KOPT-K1 (cell line): ENCODE measurements around the gene HYAL2.

Experiments used
- H3K27ac ChIP-seq: fragments of 200-600 bp; sonication (generic); 2 replicates; pipeline ENCODE4 v1.5.1; 2016; ENCODE audit warnings: antibody characterized with exemption, mild to moderate bottlenecking, low read depth, low read length; ENCODE audit not compliant: poor library complexity, severe bottlenecking
- H3K36me3 ChIP-seq: fragments of 200-600 bp; sonication (generic); 2 replicates; pipeline ENCODE4 v1.5.1; 2017; ENCODE audit warnings: antibody characterized with exemption, mild to moderate bottlenecking, low read length, moderate library complexity; ENCODE audit not compliant: insufficient read depth
- H3K9me3 ChIP-seq: fragments of 200-600 bp; sonication (generic); 2 replicates; pipeline ENCODE4 v1.5.1; 2017; ENCODE audit warnings: antibody characterized with exemption, low read length, mild to moderate bottlenecking; ENCODE audit not compliant: insufficient read depth, poor library complexity, severe bottlenecking

The HYAL2 gene

DNA sequence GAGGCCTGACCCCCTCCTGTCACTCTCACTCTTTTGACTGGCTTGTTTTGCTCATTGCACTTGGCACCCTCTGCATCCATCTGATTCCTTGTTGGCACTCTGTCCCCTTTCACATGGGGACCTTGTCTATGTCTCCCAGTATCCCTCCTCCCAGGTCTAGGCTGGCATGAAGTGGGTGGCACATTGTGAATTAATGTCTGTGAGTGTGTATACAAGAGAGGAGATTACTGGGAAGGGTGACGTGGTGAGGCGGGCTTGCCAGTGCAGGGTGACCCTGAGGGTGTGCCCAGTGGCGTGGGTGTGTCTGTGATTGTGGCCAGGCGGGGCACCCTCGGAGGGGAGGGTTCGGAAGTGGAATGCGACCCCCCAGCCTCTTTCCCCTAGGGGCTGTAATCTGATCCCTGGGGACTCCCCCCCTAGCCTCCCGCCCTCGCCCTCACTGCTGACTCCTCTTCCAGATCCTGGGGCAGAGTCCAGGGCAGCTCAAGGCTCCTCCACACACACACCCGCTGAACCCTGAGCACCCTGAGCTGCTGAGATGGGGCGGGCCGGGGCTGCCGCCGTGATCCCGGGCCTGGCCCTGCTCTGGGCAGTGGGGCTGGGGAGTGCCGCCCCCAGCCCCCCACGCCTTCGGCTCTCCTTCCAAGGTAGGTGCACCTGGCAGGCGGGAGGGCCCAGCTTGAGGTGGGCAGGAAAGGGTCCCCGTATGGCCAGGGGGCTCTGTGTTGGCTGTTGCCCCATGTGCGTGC, 53.7 kb downstream of the HYAL2 start, which contains the start of gene SEMA3B:
TSS of gene SEMA3B (plus strand) at position 445 of the 749 bp plus-strand sequence. CDS start at position 539, 94 bp downstream.
- Histone ChIP-seq H3K36me3 (no peaks in the 10 kb centered on the region), H3K27ac (no peak within 1 kb of the TSS), H3K9me3 (no peaks in the 10 kb centered on the region)

- Histone ChIP-seq H3K27ac (no peak overlapping the region), H3K36me3 (no peaks in the 10 kb centered on the region), H3K9me3 (no peaks in the 10 kb centered on the region)
These were observed 54.3 kb downstream of the HYAL2 start for GRCh38 chr3:50268276-50268675.
